ENCODE measurements around the gene ANTXR1. TPM values are rescaled to one million over a fixed set of nuclear protein-coding genes. Genes with fewer than 3 reads are reported as not detected.

ANTXR1 gene
- total RNA-seq, 2 donors from 2014 or later: 38.4 to 39.9 TPM

- no peak for ATAC-seq
- DNase-seq: no peak
- intact Hi-C loops (cut with DNase I): no loop called here
Measured at GRCh38 chr2:69209482-69209881, 196.5 kb downstream of the ANTXR1 start.

- DNase-seq (no peak), ATAC-seq (no peak)
- intact Hi-C loops (cut with DNase I): no loop called here
Measured at GRCh38 chr2:69210385-69210784, 197.4 kb downstream of the ANTXR1 start.

GRCh38 chr2:69211048-69211447, 198.1 kb downstream of the ANTXR1 start:
- intact Hi-C loops (cut with DNase I): no loop called here
- no peak for ATAC-seq
- no peak for DNase-seq

GRCh38 chr2:69211686-69212085, 198.7 kb downstream of the ANTXR1 start:
- DNase-seq (no peak), ATAC-seq (no peak)
- intact Hi-C loops (cut with DNase I): no loop called here

- DNase-seq (no peak), ATAC-seq (no peak)
- intact Hi-C loops (cut with DNase I): no loop called here
Measured at GRCh38 chr2:69212238-69213028, 199.5 kb downstream of the ANTXR1 start.

- intact Hi-C loops (cut with DNase I): no loop called here
- ATAC-seq (no peak), DNase-seq (no peak)
Measured at GRCh38 chr2:69213201-69213600, 200.2 kb downstream of the ANTXR1 start.

GRCh38 chr2:69213782-69214181, 200.8 kb downstream of the ANTXR1 start:
- intact Hi-C loops (cut with DNase I): no loop called here
- DNase-seq: no peak
- peak in 1 of 2 donors; percentile 59 for ATAC-seq

- DNase-seq: no peak
- peak; percentile 71 to 73 for ATAC-seq
- intact Hi-C loops (cut with DNase I): no loop called here
Measured at GRCh38 chr2:69214898-69215297, 201.9 kb downstream of the ANTXR1 start.

GRCh38 chr2:69216535-69217332, 203.8 kb downstream of the ANTXR1 start:
- ATAC-seq: peak; percentile 13 to 51
- no peak for DNase-seq
- intact Hi-C loops (cut with DNase I): no loop called here

GRCh38 chr2:69217333-69218080, 204.5 kb downstream of the ANTXR1 start:
- intact Hi-C loops (cut with DNase I): no loop called here
- no peak for ATAC-seq
- DNase-seq: no peak

- intact Hi-C loops (cut with DNase I): no loop called here
- ATAC-seq: no peak
- no peak for DNase-seq
Measured at GRCh38 chr2:69221512-69221911, 208.5 kb downstream of the ANTXR1 start.

GRCh38 chr2:69221960-69222751, 209.2 kb downstream of the ANTXR1 start:
- ATAC-seq (peak; percentile 18 to 33), DNase-seq (no peak)
- intact Hi-C loops (cut with DNase I): no loop called here

- ATAC-seq (peak; percentile 51 to 63), DNase-seq (peak; percentile 58)
Measured at GRCh38 chr2:69222953-69223658, 210.1 kb downstream of the ANTXR1 start.

GRCh38 chr2:69223759-69224511, 211.0 kb downstream of the ANTXR1 start:
- ATAC-seq (no peak), DNase-seq (no peak)
- intact Hi-C loops (cut with DNase I): no loop called here

More at GRCh38 chr2:69222953-69223658, 210.1 kb downstream of the ANTXR1 start:
- intact Hi-C loops (cut with DNase I): no loop called here

GRCh38 chr2:69224512-69224837, 211.5 kb downstream of the ANTXR1 start:
- DNase-seq (no peak), ATAC-seq (no peak)
- intact Hi-C loops (cut with DNase I): no loop called here

GRCh38 chr2:69225933-69226332, 213.0 kb downstream of the ANTXR1 start:
- no peak for DNase-seq
- intact Hi-C loops (cut with DNase I): no loop called here
- ATAC-seq: peak in 1 of 2 donors; percentile 19

- no peak for DNase-seq
- ATAC-seq: no peak
- intact Hi-C loops (cut with DNase I): no loop called here
Measured at GRCh38 chr2:69226903-69227302, 213.9 kb downstream of the ANTXR1 start.

- ATAC-seq (no peak), DNase-seq (no peak)
- intact Hi-C loops (cut with DNase I): no loop called here
Measured at GRCh38 chr2:69227716-69228115, 214.7 kb downstream of the ANTXR1 start.

Measured in left cardiac atrium (tissue), 4 donors.